Aorta (tissue), 5 donors: ENCODE measurements around the gene SEC24D. TPM values are rescaled to one million over a fixed set of nuclear protein-coding genes. Genes with fewer than 3 reads are reported as not detected.

Experiments
- ATAC-seq: fragments of 200-7000 bp; cut with Tn5 transposase; one replicate; pipeline ENCODE4 v1.9.1; 2022; ENCODE audit warnings: moderate library complexity; ENCODE audit not compliant: low FRiP score
- DNase-seq, 2 donors: peaks; one replicate each; pipeline ENCODE4 v3.0.0-alpha.2; 2020
- H3K27ac ChIP-seq, 2 donors: one replicate each; pipeline ENCODE4 v1.5.1; 2013; ENCODE audit warnings: low read length in 2 of 2, mild to moderate bottlenecking in 2 of 2, moderate library complexity in 2 of 2, control low read depth in 1 of 2, inconsistent platforms in 1 of 2, low read depth in 1 of 2
- H3K27me3 ChIP-seq, 2 donors: one replicate each; pipeline ENCODE4 v1.6.1; 2013; ENCODE audit warnings: control low read depth in 1 of 2, low read length in 1 of 2, mild to moderate bottlenecking in 1 of 2, moderate library complexity in 1 of 2; ENCODE audit not compliant: insufficient read depth in 2 of 2, control insufficient read depth in 1 of 2
- H3K36me3 ChIP-seq, 2 donors: one replicate each; pipeline ENCODE4 v1.6.1; 2013; ENCODE audit warnings: control low read depth in 1 of 2, low read length in 1 of 2, mild to moderate bottlenecking in 1 of 2; ENCODE audit not compliant: insufficient read depth in 2 of 2, control insufficient read depth in 1 of 2
- H3K4me1 ChIP-seq, 2 donors: one replicate each; pipeline ENCODE4 v1.6.1; 2013; ENCODE audit warnings: low read length in 2 of 2, control low read depth in 1 of 2, mild to moderate bottlenecking in 1 of 2, moderate library complexity in 1 of 2; ENCODE audit not compliant: insufficient read depth in 2 of 2, control insufficient read depth in 1 of 2
- H3K4me3 ChIP-seq, 2 donors: one replicate each; pipeline ENCODE4 v1.5.1; 2013; ENCODE audit warnings: low read length in 2 of 2, control low read depth in 1 of 2, mild to moderate bottlenecking in 1 of 2
- H3K9me3 ChIP-seq: one replicate; pipeline ENCODE4 v1.6.1; 2013; ENCODE audit warnings: mild to moderate bottlenecking, low read length; ENCODE audit not compliant: control insufficient read depth
- WGBS, 2 donors: extraction: QIAGEN DNeasy Blood & Tissue Kit; methylation state at CpG; one replicate each; pipeline ENCODE4 v1.1.7; 2013; 5-methylcytosine and 5-hydroxymethylcytosine counted together
- intact Hi-C, 2 donors: fragments of 100-400 bp; cut with DNase I; formaldehyde crosslinking; loops; one replicate each; pipeline versions ENCODE4 v1.14.2 to v1.15.0; 2022
- polyA plus RNA-seq, 2 donors: library from polyadenylated mRNA; stranded (reverse); fragments of 200-250 nt; gene quantifications; one replicate each; pipeline ENCODE4 v1.2.3, GENCODE V29; 2013
- total RNA-seq, 2 donors: library from RNA; stranded (reverse); fragmentation: NEBNext Ultra II Directional; extraction: Animal tissue kit (Norgen Biotek cat#: 25700); gene quantifications; one replicate each; pipeline ENCODE4 v1.2.1, GENCODE V29; 2021
- donor health status: healthy with polysubstance abuse.
- donor health status: Bipolar disorder and iron deficiency.
- donor health status: DM: no; HTN: no; CAD: no.
- donor health status: DM: no; HTN: no; CAD: no.
- donor health status: DM: yes; HTN: yes; CAD: no.

Gene SEC24D
- total and polyA plus RNA-seq, 4 donors = 25.3 to 127 (median 78.3) TPM

GRCh38 chr4:118836301-118837120 lies 585 bp upstream of the SEC24D start:
- peaks cover 0 to 2% of the 10 kb centered on the region in 2 donors for H3K4me1 ChIP-seq
- no peaks in the 10 kb centered on the region for H3K9me3 ChIP-seq
- peak overlapping the region; percentile 79 to 93 for H3K4me3 ChIP-seq
- peaks cover 0 to 6% of the 10 kb centered on the region in 2 donors for H3K36me3 ChIP-seq
- H3K27ac ChIP-seq = peak overlapping the region in 1 of 2 donors; percentile 74
- WGBS, 2 donors = 2% methylated on average over 29 of the region's 29 CpGs
- H3K27me3 ChIP-seq = no peaks in the 10 kb centered on the region
- intact Hi-C loops = loop anchor here (5.0 kb wide), 1 partner anchor 51 kb away; the partner anchor contains the start of gene SYNPO2 (in 2 of the 2)
- no peak for ATAC-seq
- peak; percentile 68 to 88 for DNase-seq

GRCh38 chr4:118834960-118835569 lies 861 bp downstream of the SEC24D start:
- intact Hi-C loops = loop anchor here (5.0 kb wide), 1 partner anchor 52 kb away; the partner anchor contains the start of gene SYNPO2 (in 2 of the 2)

GRCh38 chr4:118834070-118834469 lies 1.9 kb downstream of the SEC24D start:
- no peaks in the 10 kb centered on the region for H3K9me3 ChIP-seq
- 30 to 37% methylated on average over 4 of the region's 4 CpGs for WGBS, 2 donors
- intact Hi-C loops = no loop called here
- no peak overlapping the region for H3K27ac ChIP-seq
- no peak for DNase-seq
- peaks cover 0 to 6% of the 10 kb centered on the region in 2 donors for H3K36me3 ChIP-seq
- H3K4me3 ChIP-seq = peak overlapping the region in 1 of 2 donors; percentile 34
- peaks cover 2 to 3% of the 10 kb centered on the region in 2 donors for H3K4me1 ChIP-seq
- no peaks in the 10 kb centered on the region for H3K27me3 ChIP-seq
- no peak for ATAC-seq

More at GRCh38 chr4:118834960-118835569, 861 bp downstream of the SEC24D start:
- Histone ChIP-seq H3K36me3 (peaks cover 0 to 6% of the 10 kb centered on the region in 2 donors), H3K27me3 (no peaks in the 10 kb centered on the region), H3K4me1 (peaks cover 2 to 3% of the 10 kb centered on the region in 2 donors), H3K27ac (peak overlapping the region; percentile 95 to 96), H3K9me3 (no peaks in the 10 kb centered on the region), H3K4me3 (peak overlapping the region; percentile 75 to 79)
- WGBS, 2 donors = 0% methylated on average over 13 of the region's 13 CpGs
- peak; percentile 81 to 83 for DNase-seq
- peak; percentile 84 for ATAC-seq

- peaks cover 2 to 3% of the 10 kb centered on the region in 2 donors for H3K4me1 ChIP-seq
- no peak for DNase-seq
- no peaks in the 10 kb centered on the region for H3K27me3 ChIP-seq
- WGBS, 2 donors = 46 to 61% methylated on average over 5 of the region's 5 CpGs
- intact Hi-C loops = no loop called here
- peaks cover 2 to 6% of the 10 kb centered on the region in 2 donors for H3K36me3 ChIP-seq
- H3K4me3 ChIP-seq = no peak overlapping the region
- H3K9me3 ChIP-seq = no peaks in the 10 kb centered on the region
- H3K27ac ChIP-seq = no peak overlapping the region
- no peak for ATAC-seq
These were observed 2.6 kb downstream of the SEC24D start for GRCh38 chr4:118833192-118833820.

GRCh38 chr4:118829107-118829506 lies 6.8 kb downstream of the SEC24D start:
- WGBS, 2 donors = 83 to 90% methylated on average over 2 of the region's 2 CpGs
- intact Hi-C loops = no loop called here
- no peaks in the 10 kb centered on the region for H3K27me3 ChIP-seq
- DNase-seq = no peak
- no peak for ATAC-seq
- peaks cover 9 to 10% of the 10 kb centered on the region in 2 donors for H3K4me1 ChIP-seq
- no peak overlapping the region for H3K4me3 ChIP-seq
- H3K36me3 ChIP-seq = peaks cover 2 to 6% of the 10 kb centered on the region in 2 donors
- no peak overlapping the region for H3K27ac ChIP-seq
- no peaks in the 10 kb centered on the region for H3K9me3 ChIP-seq

GRCh38 chr4:118826723-118827444 lies 9.0 kb downstream of the SEC24D start:
- DNase-seq (no peak), ATAC-seq (no peak)
- intact Hi-C loops = no loop called here
- Histone ChIP-seq H3K36me3 (peaks cover 2 to 3% of the 10 kb centered on the region in 2 donors), H3K4me3 (peak overlapping the region in 1 of 2 donors; percentile 14), H3K4me1 (peaks cover 9 to 15% of the 10 kb centered on the region in 2 donors), H3K9me3 (no peaks in the 10 kb centered on the region), H3K27ac (no peak overlapping the region), H3K27me3 (no peaks in the 10 kb centered on the region)
- WGBS, 2 donors = 12 to 16% methylated on average over 2 of the region's 2 CpGs

GRCh38 chr4:118825799-118826198 lies 10.1 kb downstream of the SEC24D start:
- no peak for ATAC-seq
- no peak overlapping the region for H3K27ac ChIP-seq
- intact Hi-C loops = no loop called here
- peaks cover 8 to 12% of the 10 kb centered on the region in 2 donors for H3K4me1 ChIP-seq
- no peaks in the 10 kb centered on the region for H3K9me3 ChIP-seq
- peaks cover 2% of the 10 kb centered on the region in 2 donors for H3K36me3 ChIP-seq
- H3K27me3 ChIP-seq = no peaks in the 10 kb centered on the region
- no peak for DNase-seq
- no peak overlapping the region for H3K4me3 ChIP-seq
- 46 to 54% methylated on average over 3 of the region's 3 CpGs for WGBS, 2 donors

GRCh38 chr4:118824141-118824540 lies 11.8 kb downstream of the SEC24D start:
- WGBS, 2 donors = 58 to 70% methylated on average over 5 of the region's 5 CpGs

More at GRCh38 chr4:118824141-118824540, 11.8 kb downstream of the SEC24D start:
- intact Hi-C loops = no loop called here
- Histone ChIP-seq H3K4me1 (peaks cover 7 to 12% of the 10 kb centered on the region in 2 donors), H3K27me3 (no peaks in the 10 kb centered on the region), H3K36me3 (peaks cover 2% of the 10 kb centered on the region in 2 donors), H3K27ac (no peak overlapping the region), H3K4me3 (no peak overlapping the region), H3K9me3 (no peaks in the 10 kb centered on the region)
- DNase-seq (no peak), ATAC-seq (no peak)
